Measurements from ENCODE around the gene WDR59. TPM values are rescaled to one million over a fixed set of nuclear protein-coding genes. Genes with fewer than 3 reads are reported as not detected.

The WDR59 gene
- polyA plus RNA-seq, 3 donors = 6.7 to 44.4 (median 7.8) TPM

GRCh38 chr16:75003931-75004330 lies 19.0 kb upstream of the WDR59 start:
- H3K9me3 ChIP-seq (replicated peaks in 1 of 2; ENCODE audit: control insufficient read depth in 1 of 2, insufficient read depth in 1 of 2, low read length in 2 of 2) = no peaks in the 10 kb centered on the region
- no peak overlapping the region for H2AFZ ChIP-seq (ENCODE audit: insufficient read depth, low read depth, low read length, poor library complexity, severe bottlenecking)
- no peak overlapping the region for H3K27ac ChIP-seq (ENCODE audit: low read depth in 1 of 2, low read length in 2 of 2)
- H3K4me3 ChIP-seq (replicated peaks in 1 of 3; ENCODE audit: low read depth in 2 of 3, low read length in 3 of 3) = no peak overlapping the region
- peaks cover 27% of the 10 kb centered on the region for H4K20me1 ChIP-seq (ENCODE audit: insufficient read depth, low read length)
- intact Hi-C loops (cut with micrococcal nuclease) = loop anchor here in 1 of 2 donors (10.0 kb wide), 1 partner anchor 61 kb away; no protein-coding TSS in a partner anchor
- no peak overlapping the region for H3K4me2 ChIP-seq (replicated peaks; ENCODE audit: extremely low read depth, low read length, poor library complexity, severe bottlenecking)
- Mint-ChIP-seq H3K4me3 (no peak overlapping the region), H3K4me1 (peaks cover 32% of the 10 kb centered on the region), H3K27me3 (ENCODE audit: low read depth in 3 of 3) (peaks cover 11 to 19% (median 16%) of the 10 kb centered on the region in 3 donors), H3K36me3 (peaks cover 13 to 15% of the 10 kb centered on the region in 2 donors), H3K27ac (no peak overlapping the region), H3K9me3 (peaks cover 0 to 3% (median 0%) of the 10 kb centered on the region in 7 donors)
- H3K27me3 ChIP-seq (ENCODE audit: control insufficient read depth in 2 of 2, insufficient read depth in 2 of 2, low read length in 2 of 2) = peaks cover 0 to 8% of the 10 kb centered on the region in 2 donors
- no peaks in the 10 kb centered on the region for H3K36me3 ChIP-seq (replicated peaks in 1 of 2; ENCODE audit: control insufficient read depth in 1 of 2, insufficient read depth in 2 of 2, low read length in 2 of 2)
- no peak for DNase-seq
- no peak overlapping the region for H3K9ac ChIP-seq (ENCODE audit: insufficient read depth, low read length, poor library complexity, severe bottlenecking)
- 100% methylated on average over 5 of the region's 5 CpGs for WGBS (ENCODE audit: insufficient coverage)
- peaks cover 91% of the 10 kb centered on the region for H3K79me2 ChIP-seq (ENCODE audit: insufficient read depth, low read length)
- peaks cover 20 to 34% of the 10 kb centered on the region in 2 donors for H3K4me1 ChIP-seq (ENCODE audit: control insufficient read depth in 1 of 2, insufficient read depth in 2 of 2, low read length in 2 of 2)
- no peak for TF ChIP-seq CTCF (IDR thresholded peaks at IDR 0.05)

GRCh38 chr16:75002474-75002873 lies 17.6 kb upstream of the WDR59 start:
- no peak for DNase-seq
- Histone ChIP-seq H3K4me1 (ENCODE audit: control insufficient read depth in 1 of 2, insufficient read depth in 2 of 2, low read length in 2 of 2) (peaks cover 25 to 44% of the 10 kb centered on the region in 2 donors), H3K27ac (ENCODE audit: low read depth in 1 of 2, low read length in 2 of 2) (no peak overlapping the region), H3K79me2 (ENCODE audit: insufficient read depth, low read length) (peaks cover 82% of the 10 kb centered on the region), H2AFZ (ENCODE audit: insufficient read depth, low read depth, low read length, poor library complexity, severe bottlenecking) (no peak overlapping the region), H4K20me1 (ENCODE audit: insufficient read depth, low read length) (peaks cover 27% of the 10 kb centered on the region), H3K9me3 (replicated peaks in 1 of 2; ENCODE audit: control insufficient read depth in 1 of 2, insufficient read depth in 1 of 2, low read length in 2 of 2) (no peaks in the 10 kb centered on the region), H3K27me3 (ENCODE audit: control insufficient read depth in 2 of 2, insufficient read depth in 2 of 2, low read length in 2 of 2) (peaks cover 0 to 8% of the 10 kb centered on the region in 2 donors), H3K36me3 (replicated peaks in 1 of 2; ENCODE audit: control insufficient read depth in 1 of 2, insufficient read depth in 2 of 2, low read length in 2 of 2) (no peaks in the 10 kb centered on the region), H3K9ac (ENCODE audit: insufficient read depth, low read length, poor library complexity, severe bottlenecking) (no peak overlapping the region), H3K4me3 (replicated peaks in 1 of 3; ENCODE audit: low read depth in 2 of 3, low read length in 3 of 3) (no peak overlapping the region), H3K4me2 (replicated peaks; ENCODE audit: extremely low read depth, low read length, poor library complexity, severe bottlenecking) (no peak overlapping the region)
- Mint-ChIP-seq H3K27me3 (ENCODE audit: low read depth in 3 of 3) (peaks cover 11 to 19% (median 14%) of the 10 kb centered on the region in 3 donors), H3K4me3 (peak overlapping the region in 1 of 2 donors; percentile 13), H3K27ac (no peak overlapping the region), H3K9me3 (peaks cover 0 to 2% (median 0%) of the 10 kb centered on the region in 7 donors), H3K4me1 (peaks cover 35% of the 10 kb centered on the region), H3K36me3 (peaks cover 13 to 15% of the 10 kb centered on the region in 2 donors)
- 9% methylated on average over 9 of the region's 9 CpGs for WGBS (ENCODE audit: insufficient coverage)
- TF ChIP-seq CTCF (IDR thresholded peaks at IDR 0.05) = no peak
- intact Hi-C loops (cut with micrococcal nuclease) = loop anchor here in 1 of 2 donors (10.0 kb wide), 1 partner anchor 62 kb away; no protein-coding TSS in a partner anchor
